ENCODE results near the gene EEF1A1. TPM values are rescaled to one million over a fixed set of nuclear protein-coding genes. Genes with fewer than 3 reads are reported as not detected.
"Not testable (repeated sequence)": the region's sequence is repeated elsewhere in the genome, so short reads cannot be mapped to it uniquely, and the experiment has no call there.

EEF1A1 gene
- total RNA-seq, 2 donors from 2014 or later: 9,813 to 18,243 TPM

DNA sequence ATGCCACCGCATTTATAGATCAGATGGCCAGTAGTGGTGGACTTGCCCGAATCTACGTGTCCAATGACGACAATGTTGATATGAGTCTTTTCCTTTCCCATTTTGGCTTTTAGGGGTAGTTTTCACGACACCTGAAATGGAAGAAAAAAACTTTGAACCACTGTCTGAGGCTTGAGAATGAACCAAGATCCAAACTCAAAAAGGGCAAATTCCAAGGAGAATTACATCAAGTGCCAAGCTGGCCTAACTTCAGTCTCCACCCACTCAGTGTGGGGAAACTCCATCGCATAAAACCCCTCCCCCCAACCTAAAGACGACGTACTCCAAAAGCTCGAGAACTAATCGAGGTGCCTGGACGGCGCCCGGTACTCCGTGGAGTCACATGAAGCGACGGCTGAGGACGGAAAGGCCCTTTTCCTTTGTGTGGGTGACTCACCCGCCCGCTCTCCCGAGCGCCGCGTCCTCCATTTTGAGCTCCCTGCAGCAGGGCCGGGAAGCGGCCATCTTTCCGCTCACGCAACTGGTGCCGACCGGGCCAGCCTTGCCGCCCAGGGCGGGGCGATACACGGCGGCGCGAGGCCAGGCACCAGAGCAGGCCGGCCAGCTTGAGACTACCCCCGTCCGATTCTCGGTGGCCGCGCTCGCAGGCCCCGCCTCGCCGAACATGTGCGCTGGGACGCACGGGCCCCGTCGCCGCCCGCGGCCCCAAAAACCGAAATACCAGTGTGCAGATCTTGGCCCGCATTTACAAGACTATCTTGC is 725 bp downstream of the EEF1A1 start:
- Mint-ChIP-seq H3K9me3 (no peaks in the 10 kb centered on the region), H3K4me1 (peaks cover 19% of the 10 kb centered on the region), H3K27ac (peak overlapping the region; percentile 100), H3K36me3 (ENCODE audit: low read depth) (peaks cover 70% of the 10 kb centered on the region), H3K27me3 (no peaks in the 10 kb centered on the region), H3K4me3 (peak overlapping the region; percentile 99)
- ATAC-seq (replicated peaks): peak; percentile 36

GRCh38 chr6:73518982-73519881 is 1.6 kb downstream of the EEF1A1 start:
- H3K4me1 Mint-ChIP-seq: peaks cover 23% of the 10 kb centered on the region
- peak overlapping the region; percentile 100 for H3K27ac Mint-ChIP-seq
- peak overlapping the region; percentile 99 for H3K4me3 Mint-ChIP-seq
- not testable (repeated sequence) for H3K9me3 Mint-ChIP-seq; ATAC-seq (replicated peaks); H3K27me3 Mint-ChIP-seq
- peaks cover 78% of the 10 kb centered on the region for H3K36me3 Mint-ChIP-seq (ENCODE audit: low read depth)

DNA sequence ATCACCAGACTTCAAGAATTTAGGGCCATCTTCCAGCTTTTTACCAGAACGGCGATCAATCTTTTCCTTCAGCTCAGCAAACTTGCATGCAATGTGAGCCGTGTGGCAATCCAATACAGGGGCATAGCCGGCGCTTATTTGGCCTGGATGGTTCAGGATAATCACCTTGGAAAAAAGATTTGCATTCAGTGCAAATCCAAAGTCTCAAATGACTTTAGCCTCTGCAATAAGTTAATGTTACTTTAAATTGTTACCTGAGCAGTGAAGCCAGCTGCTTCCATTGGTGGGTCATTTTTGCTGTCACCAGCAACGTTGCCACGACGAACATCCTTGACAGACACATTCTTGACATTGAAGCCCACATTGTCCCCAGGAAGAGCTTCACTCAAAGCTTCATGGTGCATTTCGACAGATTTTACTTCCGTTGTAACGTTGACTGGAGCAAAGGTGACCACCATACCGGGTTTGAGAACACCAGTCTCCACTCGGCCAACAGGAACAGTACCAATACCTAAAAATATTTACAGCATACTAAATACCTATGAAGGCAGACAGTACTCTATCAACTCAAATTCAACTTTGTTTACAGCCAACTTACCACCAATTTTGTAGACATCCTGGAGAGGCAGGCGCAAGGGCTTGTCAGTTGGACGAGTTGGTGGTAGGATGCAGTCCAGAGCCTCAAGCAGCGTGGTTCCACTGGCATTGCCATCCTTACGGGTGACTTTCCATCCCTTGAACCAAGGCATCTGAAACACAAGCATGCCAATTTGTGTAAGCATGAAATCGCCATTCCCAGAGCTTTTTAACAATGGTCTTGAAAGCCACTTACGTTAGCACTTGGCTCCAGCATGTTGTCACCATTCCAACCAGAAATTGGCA is 2.5 kb downstream of the EEF1A1 start:
- H3K9me3 Mint-ChIP-seq; ATAC-seq (replicated peaks); H3K27me3 Mint-ChIP-seq: not testable (repeated sequence)
- H3K36me3 Mint-ChIP-seq (ENCODE audit: low read depth): peaks cover 78% of the 10 kb centered on the region
- peak overlapping the region; percentile 100 for H3K27ac Mint-ChIP-seq
- H3K4me1 Mint-ChIP-seq: peaks cover 23% of the 10 kb centered on the region
- H3K4me3 Mint-ChIP-seq: peak overlapping the region; percentile 99

GRCh38 chr6:73516514-73517489 is 4.0 kb downstream of the EEF1A1 start:
- peak overlapping the region; percentile 99 for H3K4me3 Mint-ChIP-seq
- H3K27ac Mint-ChIP-seq: peak overlapping the region; percentile 88
- H3K27me3 Mint-ChIP-seq: no peaks in the 10 kb centered on the region
- H3K4me1 Mint-ChIP-seq: peaks cover 21% of the 10 kb centered on the region
- peaks cover 74% of the 10 kb centered on the region for H3K36me3 Mint-ChIP-seq (ENCODE audit: low read depth)
- ATAC-seq (replicated peaks): no peak
- H3K9me3 Mint-ChIP-seq: no peaks in the 10 kb centered on the region

- H3K27ac Mint-ChIP-seq: peak overlapping the region; percentile 88
- H3K36me3 Mint-ChIP-seq (ENCODE audit: low read depth): peaks cover 60% of the 10 kb centered on the region
- peak; percentile 55 for ATAC-seq (replicated peaks)
- peak overlapping the region; percentile 99 for H3K4me3 Mint-ChIP-seq
- no peaks in the 10 kb centered on the region for H3K9me3 Mint-ChIP-seq
- no peaks in the 10 kb centered on the region for H3K27me3 Mint-ChIP-seq
- H3K4me1 Mint-ChIP-seq: peaks cover 19% of the 10 kb centered on the region
Measured at GRCh38 chr6:73515204-73515655, 5.6 kb downstream of the EEF1A1 start.

GRCh38 chr6:73514746-73515110 is 6.1 kb downstream of the EEF1A1 start:
- peaks cover 55% of the 10 kb centered on the region for H3K36me3 Mint-ChIP-seq (ENCODE audit: low read depth)
- H3K4me1 Mint-ChIP-seq: peaks cover 19% of the 10 kb centered on the region
- peak overlapping the region; percentile 88 for H3K27ac Mint-ChIP-seq
- peak overlapping the region; percentile 99 for H3K4me3 Mint-ChIP-seq
- no peaks in the 10 kb centered on the region for H3K9me3 Mint-ChIP-seq
- no peaks in the 10 kb centered on the region for H3K27me3 Mint-ChIP-seq
- ATAC-seq (replicated peaks): no peak

DNA sequence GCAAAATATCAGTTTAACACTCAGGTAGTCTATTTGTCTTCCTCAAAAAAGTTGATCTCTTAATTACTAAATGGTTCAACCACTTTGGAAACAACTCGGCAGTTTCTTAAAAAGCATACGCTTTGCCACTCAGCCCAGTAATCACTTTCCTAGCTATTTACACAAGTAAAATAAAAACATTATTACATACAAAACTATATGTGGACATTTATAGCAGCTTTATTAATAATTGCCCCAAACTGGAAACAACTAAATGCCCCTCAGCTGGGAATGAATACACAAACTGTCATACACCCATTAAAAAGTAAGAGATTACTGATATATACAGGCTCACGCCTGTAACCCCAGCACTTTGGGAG is 7.4 kb downstream of the EEF1A1 start:
- Mint-ChIP-seq H3K27me3 (no peaks in the 10 kb centered on the region), H3K36me3 (ENCODE audit: low read depth) (peaks cover 42% of the 10 kb centered on the region), H3K27ac (no peak overlapping the region), H3K4me1 (peaks cover 19% of the 10 kb centered on the region), H3K9me3 (no peaks in the 10 kb centered on the region), H3K4me3 (no peak overlapping the region)
- no peak for ATAC-seq (replicated peaks)

DNA sequence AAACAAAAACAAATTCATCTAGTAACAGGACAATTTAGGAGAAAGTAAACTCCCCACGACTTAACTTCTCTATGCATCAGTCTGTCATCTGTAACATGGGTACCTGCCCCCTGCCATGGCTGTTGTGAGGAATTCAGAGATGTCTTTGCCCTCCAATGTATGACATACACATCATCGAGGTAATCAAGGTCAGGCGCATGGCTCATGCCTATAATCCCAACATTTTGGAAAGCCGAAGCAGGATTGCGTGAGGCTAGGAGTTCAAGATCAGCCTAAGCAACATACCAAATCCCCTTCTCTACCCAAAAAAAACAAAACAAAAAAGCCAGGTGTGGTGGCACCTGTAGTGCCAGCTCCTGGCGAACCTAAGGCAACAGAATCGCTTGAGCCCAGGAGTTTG is 9.0 kb downstream of the EEF1A1 start:
- no peak overlapping the region for H3K27ac Mint-ChIP-seq
- H3K9me3 Mint-ChIP-seq: no peaks in the 10 kb centered on the region
- H3K4me3 Mint-ChIP-seq: no peak overlapping the region
- H3K4me1 Mint-ChIP-seq: peaks cover 15% of the 10 kb centered on the region
- H3K27me3 Mint-ChIP-seq: no peaks in the 10 kb centered on the region
- H3K36me3 Mint-ChIP-seq (ENCODE audit: low read depth): peaks cover 26% of the 10 kb centered on the region
- ATAC-seq (replicated peaks): no peak

DNA sequence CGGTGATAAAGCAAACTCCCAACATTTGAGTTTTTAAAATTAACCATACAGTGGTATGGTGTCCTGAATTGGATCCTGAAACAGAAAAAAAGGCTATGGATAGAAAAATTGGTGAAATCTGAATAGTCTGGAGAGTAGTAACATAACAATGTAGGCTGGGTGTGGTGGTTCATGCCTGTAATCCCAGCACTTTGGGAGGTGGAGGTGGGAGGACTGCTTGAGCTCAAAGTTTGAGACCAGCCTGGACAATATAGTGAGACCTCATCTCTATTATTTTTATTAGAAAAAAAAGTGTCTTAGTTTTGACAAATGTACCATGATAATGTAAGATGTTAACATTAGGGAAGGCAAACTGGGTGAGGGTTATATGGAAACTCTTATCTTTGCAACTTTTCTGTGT is 11.0 kb downstream of the EEF1A1 start:
- peaks cover 6% of the 10 kb centered on the region for H3K36me3 Mint-ChIP-seq (ENCODE audit: low read depth)
- H3K9me3 Mint-ChIP-seq: no peaks in the 10 kb centered on the region
- no peaks in the 10 kb centered on the region for H3K27me3 Mint-ChIP-seq
- no peak overlapping the region for H3K4me3 Mint-ChIP-seq
- ATAC-seq (replicated peaks): no peak
- peaks cover 2% of the 10 kb centered on the region for H3K4me1 Mint-ChIP-seq
- H3K27ac Mint-ChIP-seq: no peak overlapping the region

- Mint-ChIP-seq H3K27ac (no peak overlapping the region), H3K36me3 (ENCODE audit: low read depth) (peaks cover 8% of the 10 kb centered on the region), H3K9me3 (no peaks in the 10 kb centered on the region), H3K27me3 (no peaks in the 10 kb centered on the region), H3K4me3 (no peak overlapping the region), H3K4me1 (no peaks in the 10 kb centered on the region)
- ATAC-seq (replicated peaks): no peak
Measured at GRCh38 chr6:73508776-73509175, 12.1 kb downstream of the EEF1A1 start.

- ATAC-seq (replicated peaks): no peak
- no peak overlapping the region for H3K4me3 Mint-ChIP-seq
- H3K9me3 Mint-ChIP-seq: no peaks in the 10 kb centered on the region
- no peak overlapping the region for H3K27ac Mint-ChIP-seq
- H3K36me3 Mint-ChIP-seq (ENCODE audit: low read depth): peaks cover 33% of the 10 kb centered on the region
- H3K27me3 Mint-ChIP-seq: no peaks in the 10 kb centered on the region
- H3K4me1 Mint-ChIP-seq: no peaks in the 10 kb centered on the region
Measured at GRCh38 chr6:73506246-73506645, 14.6 kb downstream of the EEF1A1 start.

- not testable (repeated sequence) for H3K4me3 Mint-ChIP-seq; ATAC-seq (replicated peaks); H3K9me3 Mint-ChIP-seq; H3K27me3 Mint-ChIP-seq; H3K4me1 Mint-ChIP-seq; H3K27ac Mint-ChIP-seq
- peaks cover 39% of the 10 kb centered on the region for H3K36me3 Mint-ChIP-seq (ENCODE audit: low read depth)
Measured at GRCh38 chr6:73505705-73506104, 15.1 kb downstream of the EEF1A1 start.

- Mint-ChIP-seq H3K27ac (no peak overlapping the region), H3K4me3 (no peak overlapping the region), H3K4me1 (no peaks in the 10 kb centered on the region), H3K36me3 (ENCODE audit: low read depth) (peaks cover 44% of the 10 kb centered on the region), H3K27me3 (no peaks in the 10 kb centered on the region), H3K9me3 (no peaks in the 10 kb centered on the region)
- ATAC-seq (replicated peaks): no peak
Measured at GRCh38 chr6:73505142-73505541, 15.7 kb downstream of the EEF1A1 start.

All from activated T-helper 17 cell treated with anti-CD3 and anti-CD28 coated beads, Interleukin-2, amount 50 U/mL, for 72 hours (primary cell).